ENCODE results near the gene FAR2.
"Not testable (repeated sequence)": the region's sequence is repeated elsewhere in the genome, so short reads cannot be mapped to it uniquely, and the experiment has no call there.

Gene FAR2

GRCh38 chr12:29288031-29288430 is 139.0 kb downstream of the FAR2 start:
- H3K27ac ChIP-seq: no peak overlapping the region
- TF ChIP-seq CTCF (IDR thresholded peaks at IDR 0.05) (no peak), ZFX (IDR thresholded peaks at IDR 0.05; ENCODE audit: borderline replicate concordance) (no peak)

- H3K27ac ChIP-seq: not testable (repeated sequence)
Observed at GRCh38 chr12:29290475-29290874, 141.4 kb downstream of the FAR2 start.

GRCh38 chr12:29291226-29291625 is 142.1 kb downstream of the FAR2 start:
- no peak for TF ChIP-seq CTCF (IDR thresholded peaks at IDR 0.05)
- no peak for TF ChIP-seq ZFX (IDR thresholded peaks at IDR 0.05; ENCODE audit: borderline replicate concordance)
- no peak overlapping the region for H3K27ac ChIP-seq

GRCh38 chr12:29299633-29300032 is 150.6 kb downstream of the FAR2 start:
- TF ChIP-seq CTCF (IDR thresholded peaks at IDR 0.05): no peak
- TF ChIP-seq ZFX (IDR thresholded peaks at IDR 0.05; ENCODE audit: borderline replicate concordance): no peak
- no peak overlapping the region for H3K27ac ChIP-seq

- TF ChIP-seq CTCF (IDR thresholded peaks at IDR 0.05) (no peak), ZFX (IDR thresholded peaks at IDR 0.05; ENCODE audit: borderline replicate concordance) (no peak)
- no peak overlapping the region for H3K27ac ChIP-seq
Observed at GRCh38 chr12:29301114-29301513, 152.0 kb downstream of the FAR2 start.

- no peak for TF ChIP-seq ZFX (IDR thresholded peaks at IDR 0.05; ENCODE audit: borderline replicate concordance)
- no peak for TF ChIP-seq CTCF (IDR thresholded peaks at IDR 0.05)
- H3K27ac ChIP-seq: peak overlapping the region; percentile 61
Observed at GRCh38 chr12:29304388-29304787, 155.3 kb downstream of the FAR2 start.

GRCh38 chr12:29306266-29306665 is 157.2 kb downstream of the FAR2 start:
- TF ChIP-seq CTCF (IDR thresholded peaks at IDR 0.05) (no peak), ZFX (IDR thresholded peaks at IDR 0.05; ENCODE audit: borderline replicate concordance) (no peak)
- no peak overlapping the region for H3K27ac ChIP-seq

- H3K27ac ChIP-seq: no peak overlapping the region
- no peak for TF ChIP-seq CTCF (IDR thresholded peaks at IDR 0.05)
- no peak for TF ChIP-seq ZFX (IDR thresholded peaks at IDR 0.05; ENCODE audit: borderline replicate concordance)
Observed at GRCh38 chr12:29306682-29307081, 157.6 kb downstream of the FAR2 start.
